GM12874 (cell line): ENCODE results near the gene WBP2NL.

Source experiments
- CTCF ChIP-seq: IDR thresholded peaks from 2 replicates; pipeline ENCODE4 v1.5.1; 2011; ENCODE audit warnings: low read depth, mild to moderate bottlenecking, control low read depth, low read length, moderate library complexity; ENCODE audit not compliant: insufficient read depth

The WBP2NL gene

GRCh38 chr22:42064629-42065028 is 66.0 kb downstream of the WBP2NL start:
- TF ChIP-seq CTCF = no peak

DNA sequence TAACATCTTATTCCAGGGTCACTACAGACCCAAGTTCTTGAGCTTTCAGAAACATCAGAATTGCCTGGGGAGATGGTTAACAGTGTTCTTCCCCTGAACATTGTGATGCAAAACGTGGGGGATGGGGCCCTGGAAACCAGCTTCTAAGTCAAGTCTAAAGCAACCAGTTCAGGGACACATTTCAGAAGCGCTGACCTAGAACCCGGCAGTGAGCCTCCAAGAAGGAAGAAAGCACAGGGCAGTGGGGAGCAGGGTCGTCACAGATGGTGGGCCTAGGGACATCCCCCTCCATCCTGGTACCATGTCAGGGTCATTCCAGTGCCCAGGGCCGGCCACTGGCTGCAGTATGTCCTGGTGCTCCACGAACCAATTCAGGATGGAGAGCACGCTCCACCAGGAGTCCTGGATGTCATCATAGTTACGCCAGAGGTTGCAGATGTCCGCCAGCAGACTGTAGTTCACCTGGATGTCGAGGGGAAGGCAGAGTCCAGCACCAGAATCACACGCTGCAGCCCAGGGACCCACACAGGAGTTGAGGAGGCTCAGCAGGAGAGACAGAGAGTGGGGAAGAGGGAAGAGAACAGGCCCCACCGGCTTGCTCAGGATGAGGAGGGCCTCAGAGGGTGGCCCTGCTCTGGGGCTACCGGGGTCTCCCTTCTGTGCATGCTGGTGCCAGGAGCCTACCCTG is 67.0 kb downstream of the WBP2NL start:
- no peak for TF ChIP-seq CTCF

- TF ChIP-seq CTCF = no peak
Observed at GRCh38 chr22:42066126-42066761, 67.7 kb downstream of the WBP2NL start.

DNA sequence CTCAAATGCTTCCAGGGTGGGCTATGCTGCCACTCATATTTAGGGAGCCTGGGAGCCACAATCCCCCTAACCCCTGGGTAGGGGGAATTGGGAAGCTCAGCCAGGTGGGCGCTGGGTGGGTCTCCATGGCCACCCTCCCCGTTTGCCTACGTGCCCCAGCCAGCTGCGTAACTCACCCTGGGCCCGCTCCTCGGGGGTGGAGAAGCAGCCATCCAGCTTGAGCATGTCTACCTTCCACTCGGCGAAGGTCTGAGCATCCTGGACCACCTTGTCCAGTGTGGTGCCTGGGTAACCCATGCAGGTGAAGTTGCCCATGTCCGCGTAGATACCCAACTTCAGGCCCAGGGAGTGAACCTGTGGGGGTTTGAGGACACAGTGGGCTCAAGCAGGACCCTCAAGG is 68.3 kb downstream of the WBP2NL start:
- TF ChIP-seq CTCF = no peak

GRCh38 chr22:42067671-42068251 is 69.2 kb downstream of the WBP2NL start:
- TF ChIP-seq CTCF = no peak

GRCh38 chr22:42068291-42068690 is 69.7 kb downstream of the WBP2NL start:
- no peak for TF ChIP-seq CTCF

DNA sequence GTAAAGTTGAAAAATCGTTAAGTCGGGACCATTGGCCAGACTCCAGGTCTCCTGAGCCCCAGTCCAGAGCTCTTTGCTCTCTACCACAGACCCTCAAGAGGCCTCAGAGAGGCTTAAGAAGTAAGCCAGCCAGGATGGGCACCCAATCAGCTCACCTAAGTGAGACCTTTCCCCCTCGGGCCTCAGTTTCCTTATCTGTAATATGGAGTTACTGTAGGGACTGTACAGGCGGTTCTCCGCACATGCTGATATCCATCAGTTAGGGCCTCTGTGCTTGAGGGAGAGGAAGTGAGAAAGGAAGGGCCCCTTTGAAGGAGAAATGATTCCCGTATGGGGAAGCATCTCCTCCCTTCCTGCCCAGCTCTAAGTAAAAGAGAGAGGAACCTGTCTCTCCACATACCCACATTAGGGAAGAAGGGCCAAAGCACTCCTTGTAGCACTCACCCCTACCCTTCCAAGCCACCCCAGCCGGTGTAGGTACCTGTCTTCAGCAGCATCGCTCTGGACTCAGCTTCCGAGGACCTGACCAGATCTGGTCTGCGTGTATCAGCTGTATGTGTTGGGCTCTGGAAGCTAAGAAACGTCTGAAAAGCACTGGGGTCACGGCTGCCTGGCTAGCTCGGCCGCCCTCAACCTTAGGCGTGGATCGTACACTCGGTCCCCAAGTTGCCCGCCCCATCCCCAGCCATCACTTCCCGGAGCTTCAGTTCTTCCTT is 71.4 kb downstream of the WBP2NL start:
- no peak for TF ChIP-seq CTCF
